Endodermal cell (in vitro differentiated cells): Measurements from ENCODE around the gene KRTAP4-16. TPM values are rescaled to one million over a fixed set of nuclear protein-coding genes. Genes with fewer than 3 reads are reported as not detected.
"Not testable (repeated sequence)": the region's sequence is repeated elsewhere in the genome, so short reads cannot be mapped to it uniquely, and the experiment has no call there.

Source experiments
- DNase-seq: peaks from one replicate; pipeline ENCODE4 v3.0.0-alpha.2; 2017
- H3K27ac ChIP-seq: 2 replicates; pipeline ENCODE4 v1.5.1; 2013; ENCODE audit warnings: mild to moderate bottlenecking, low read depth, low read length, moderate library complexity
- H3K27me3 ChIP-seq: 2 replicates; pipeline ENCODE4 v1.6.1; 2013; ENCODE audit warnings: mild to moderate bottlenecking, low read length, moderate library complexity; ENCODE audit not compliant: insufficient read depth, control insufficient read depth, poor library complexity, severe bottlenecking
- H3K36me3 ChIP-seq: 2 replicates; pipeline ENCODE4 v1.7.0; 2013; ENCODE audit warnings: mild to moderate bottlenecking, low read length, moderate library complexity; ENCODE audit not compliant: control insufficient read depth, insufficient read depth
- H3K4me1 ChIP-seq: one replicate; pipeline ENCODE4 v1.7.0; 2013; ENCODE audit warnings: low read length; ENCODE audit not compliant: control insufficient read depth, insufficient read depth
- H3K4me3 ChIP-seq: 2 replicates; pipeline ENCODE4 v1.5.1; 2013; ENCODE audit warnings: mild to moderate bottlenecking, low read length, moderate library complexity
- H3K9ac ChIP-seq: 2 replicates; pipeline ENCODE4 v1.6.1; 2013; ENCODE audit warnings: mild to moderate bottlenecking, low read length, moderate library complexity; ENCODE audit not compliant: poor library complexity, severe bottlenecking; ENCODE audit errors: extremely low read depth
- H3K9me3 ChIP-seq: 2 replicates; pipeline ENCODE4 v1.6.1; 2013; ENCODE audit warnings: mild to moderate bottlenecking, low read length, moderate library complexity; ENCODE audit not compliant: control insufficient read depth
- H3K27ac Mint-ChIP-seq: 2 replicates; pipeline ENCODE4 v1.8.0; 2020; ENCODE audit warnings: mixed read lengths
- H3K27me3 Mint-ChIP-seq: 2 replicates; pipeline ENCODE4 v1.8.0; 2021; ENCODE audit warnings: mild to moderate bottlenecking, mixed read lengths; ENCODE audit not compliant: insufficient read depth
- H3K36me3 Mint-ChIP-seq: 2 replicates; pipeline ENCODE4 v1.8.0; 2020; ENCODE audit warnings: low read depth, mixed read lengths
- H3K4me1 Mint-ChIP-seq: 2 replicates; pipeline ENCODE4 v1.8.0; 2020; ENCODE audit warnings: mixed read lengths
- H3K4me3 Mint-ChIP-seq: 2 replicates; pipeline ENCODE4 v1.8.0; 2020; ENCODE audit warnings: mild to moderate bottlenecking, moderate library complexity, mixed read lengths
- H3K9me3 Mint-ChIP-seq: 2 replicates; pipeline ENCODE4 v1.8.0; 2020; ENCODE audit warnings: mild to moderate bottlenecking, mixed read lengths
- WGBS, 2 experiments: methylation state at CpG; one replicate each; pipeline versions ENCODE4 v1.1.5 to v1.1.7; 2013; ENCODE audit warnings: missing lambda C conversion rate in 2 of 2, mixed read lengths in 1 of 2; ENCODE audit not compliant: insufficient coverage in 1 of 2, insufficient read length in 1 of 2; 5-methylcytosine and 5-hydroxymethylcytosine counted together
- total RNA-seq, 2 donors: library from RNA; stranded (reverse); fragmentation: NEBNext Ultra II Directional in 1 of 2; extraction: Animal tissue kit (Norgen Biotek cat#: 25700) in 1 of 2; gene quantifications; 2 replicates in 1 of 2; 3 replicates in 1 of 2; pipeline ENCODE4 v1.2.1, GENCODE V29; 2021
- TF ChIP-seq, protein P1 (sequence below): fragments of 200-600 bp; sonication (generic); conservative IDR thresholded peaks from 2 replicates; pipeline ENCODE4 v1.5.0; 2021; ENCODE audit warnings: antibody characterized with exemption, mild to moderate bottlenecking

Gene KRTAP4-16
- total RNA-seq, 2 donors from 2014 or later: not detected

DNA sequence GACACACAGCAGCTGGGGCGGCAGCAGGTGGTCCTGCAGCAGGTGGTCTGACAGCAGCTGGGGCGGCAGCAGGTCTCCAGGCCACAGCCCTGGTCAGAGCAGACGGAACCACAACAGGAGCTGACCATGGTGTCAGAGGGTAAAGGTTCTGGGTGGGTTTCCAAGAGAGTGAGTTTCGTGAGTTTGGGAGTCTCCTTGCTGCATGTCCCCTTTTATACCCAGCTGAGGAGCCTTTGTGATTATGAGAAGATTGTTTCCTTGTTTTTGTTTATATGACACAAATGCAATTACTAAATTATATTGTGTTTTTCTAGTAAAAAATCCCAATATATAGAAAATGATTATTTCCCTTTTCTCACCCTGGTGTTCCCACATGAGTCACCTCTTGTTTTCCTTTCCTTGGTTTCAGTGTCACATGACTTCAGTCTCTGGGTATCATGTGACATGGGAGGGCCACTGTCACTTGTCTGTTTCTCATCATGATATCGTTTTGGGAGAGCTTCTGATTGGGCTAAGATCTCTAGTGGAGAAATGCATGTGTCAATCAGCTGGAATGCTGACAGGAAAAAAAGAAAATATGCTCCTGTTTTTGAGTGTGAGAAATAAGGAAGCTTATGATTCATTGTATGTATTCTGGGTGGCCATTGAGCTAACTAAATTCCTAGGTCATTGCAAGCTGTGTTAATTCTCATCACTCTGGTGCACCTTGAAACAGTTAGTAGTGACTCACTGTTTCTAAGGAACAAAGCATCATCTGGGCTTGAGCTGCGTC lies 38.5 kb upstream of the KRTAP4-16 start, which contains the start of gene KRTAP4-6:
TSS of gene KRTAP4-6 (minus strand) at position 185 of the 772 bp plus-strand sequence. CDS start at position 128, 57 bp downstream.
- no peaks in the 10 kb centered on the region for H3K4me1 Mint-ChIP-seq
- no peaks in the 10 kb centered on the region for H3K27me3 ChIP-seq
- H3K36me3 ChIP-seq: no peaks in the 10 kb centered on the region
- H3K4me3 ChIP-seq: no peak within 1 kb of the TSS
- no peak within 1 kb of the TSS for H3K4me3 Mint-ChIP-seq
- H3K27ac Mint-ChIP-seq: no peak within 1 kb of the TSS
- peaks cover 5% of the 10 kb centered on the region for H3K9me3 ChIP-seq
- H3K9me3 Mint-ChIP-seq: peaks cover 41% of the 10 kb centered on the region
- no peak within 1 kb of the TSS for H3K27ac ChIP-seq
- peaks cover 2% of the 10 kb centered on the region for H3K36me3 Mint-ChIP-seq
- TF ChIP-seq, protein P1, sequence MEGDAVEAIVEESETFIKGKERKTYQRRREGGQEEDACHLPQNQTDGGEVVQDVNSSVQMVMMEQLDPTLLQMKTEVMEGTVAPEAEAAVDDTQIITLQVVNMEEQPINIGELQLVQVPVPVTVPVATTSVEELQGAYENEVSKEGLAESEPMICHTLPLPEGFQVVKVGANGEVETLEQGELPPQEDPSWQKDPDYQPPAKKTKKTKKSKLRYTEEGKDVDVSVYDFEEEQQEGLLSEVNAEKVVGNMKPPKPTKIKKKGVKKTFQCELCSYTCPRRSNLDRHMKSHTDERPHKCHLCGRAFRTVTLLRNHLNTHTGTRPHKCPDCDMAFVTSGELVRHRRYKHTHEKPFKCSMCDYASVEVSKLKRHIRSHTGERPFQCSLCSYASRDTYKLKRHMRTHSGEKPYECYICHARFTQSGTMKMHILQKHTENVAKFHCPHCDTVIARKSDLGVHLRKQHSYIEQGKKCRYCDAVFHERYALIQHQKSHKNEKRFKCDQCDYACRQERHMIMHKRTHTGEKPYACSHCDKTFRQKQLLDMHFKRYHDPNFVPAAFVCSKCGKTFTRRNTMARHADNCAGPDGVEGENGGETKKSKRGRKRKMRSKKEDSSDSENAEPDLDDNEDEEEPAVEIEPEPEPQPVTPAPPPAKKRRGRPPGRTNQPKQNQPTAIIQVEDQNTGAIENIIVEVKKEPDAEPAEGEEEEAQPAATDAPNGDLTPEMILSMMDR: no peak
- H3K27me3 Mint-ChIP-seq: peaks cover 3% of the 10 kb centered on the region
- no peaks in the 10 kb centered on the region for H3K4me1 ChIP-seq
- no peak within 1 kb of the TSS for H3K9ac ChIP-seq
- 55 to 86% methylated on average over 2 to 6 of the region's 6 CpGs for WGBS, 2 experiments
- DNase-seq: no peak

DNA sequence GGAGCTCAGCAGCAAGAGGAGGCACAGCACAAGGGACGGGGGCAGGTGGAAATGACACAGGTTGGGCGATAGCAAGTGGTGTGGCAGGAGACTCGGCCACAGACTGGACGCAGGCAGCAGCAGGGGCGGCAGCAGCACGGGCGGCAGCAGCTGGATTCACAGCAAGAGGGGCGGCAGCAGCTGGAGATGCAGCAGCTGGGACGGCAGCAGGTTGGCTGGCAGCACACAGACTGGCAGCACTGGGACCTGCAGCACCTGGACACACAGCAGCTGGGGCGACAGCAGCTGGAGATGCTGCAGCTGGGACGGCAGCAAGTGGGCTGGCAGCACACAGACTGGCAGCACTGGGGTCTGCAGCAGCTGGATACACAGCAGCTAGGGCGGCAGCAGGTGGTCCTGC lies 37.9 kb upstream of the KRTAP4-16 start:
- 90 to 92% methylated on average over 11 to 12 of the region's 12 CpGs for WGBS, 2 experiments
- H3K9me3 ChIP-seq, H3K4me1 Mint-ChIP-seq, H3K27me3 Mint-ChIP-seq, H3K36me3 Mint-ChIP-seq, H3K4me3 ChIP-seq, H3K4me1 ChIP-seq, H3K36me3 ChIP-seq, H3K4me3 Mint-ChIP-seq, H3K27ac ChIP-seq, H3K27ac Mint-ChIP-seq, H3K27me3 ChIP-seq, H3K9ac ChIP-seq, DNase-seq: not testable (repeated sequence)
- H3K9me3 Mint-ChIP-seq: peaks cover 38% of the 10 kb centered on the region

DNA sequence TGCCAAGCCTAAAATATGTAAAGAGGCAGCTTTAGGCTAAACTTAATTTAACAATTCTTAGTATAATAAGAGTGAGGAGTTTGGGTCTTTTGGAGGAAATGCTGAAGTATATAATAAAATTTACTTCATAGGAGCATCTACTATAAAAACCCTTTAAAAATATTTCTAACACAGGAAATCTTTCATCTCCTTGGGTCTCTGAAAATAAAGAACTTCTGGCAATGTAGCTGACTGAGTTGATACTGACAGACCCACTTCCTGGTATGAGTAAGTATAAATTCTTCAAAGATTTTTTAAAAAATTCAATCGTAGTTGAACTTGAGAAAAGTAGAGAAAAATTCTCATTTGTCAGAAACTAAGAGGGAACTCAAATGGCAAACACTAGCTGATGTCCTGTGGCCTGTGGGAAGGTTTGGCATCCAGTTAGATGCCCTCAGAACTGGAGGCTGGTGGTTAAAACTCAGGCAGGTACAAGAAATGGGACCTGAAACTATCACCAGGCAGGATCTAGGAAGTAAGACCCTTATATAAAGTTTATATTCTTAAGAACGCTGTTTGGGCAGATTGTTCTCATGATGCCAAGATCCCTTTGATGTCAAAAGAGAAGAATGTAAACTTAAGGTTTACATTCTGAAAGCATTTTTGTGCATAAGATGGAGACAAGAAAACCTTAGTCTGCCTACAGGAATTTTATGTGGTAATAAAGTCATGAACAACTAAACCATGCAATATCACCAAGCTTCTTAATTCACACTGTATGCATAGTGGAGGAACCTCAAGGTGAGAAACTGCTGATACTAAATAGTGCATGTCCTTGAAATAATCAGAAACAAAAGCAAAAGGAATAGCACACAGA lies 32.1 kb upstream of the KRTAP4-16 start:
- no peaks in the 10 kb centered on the region for H3K4me1 ChIP-seq
- Mint-ChIP-seq H3K4me1 (no peaks in the 10 kb centered on the region), H3K27me3 (no peaks in the 10 kb centered on the region), H3K4me3 (no peak overlapping the region), H3K36me3 (no peaks in the 10 kb centered on the region), H3K27ac (no peak overlapping the region), H3K9me3 (no peaks in the 10 kb centered on the region)
- no peak overlapping the region for H3K4me3 ChIP-seq
- H3K36me3 ChIP-seq: no peaks in the 10 kb centered on the region
- no peaks in the 10 kb centered on the region for H3K27me3 ChIP-seq
- H3K9me3 ChIP-seq: no peaks in the 10 kb centered on the region
- H3K27ac ChIP-seq: no peak overlapping the region
- TF ChIP-seq, protein P1: no peak
- H3K9ac ChIP-seq: no peak overlapping the region
- 85 to 95% methylated on average over 2 of the region's 2 CpGs for WGBS, 2 experiments
- DNase-seq: no peak
